ENCODE data around the gene CHGA.

Gene CHGA

GRCh38 chr14:92905667-92906066 lies 17.3 kb upstream of the CHGA start:
- no peak for DNase-seq (ENCODE audit: low read depth in 2 of 2)

- DNase-seq (ENCODE audit: low read depth in 2 of 2): no peak
Measured at GRCh38 chr14:92906420-92906819, 16.5 kb upstream of the CHGA start.

GRCh38 chr14:92906823-92907222 lies 16.1 kb upstream of the CHGA start:
- DNase-seq (ENCODE audit: low read depth in 2 of 2): no peak

- no peak for DNase-seq (ENCODE audit: low read depth in 2 of 2)
Measured at GRCh38 chr14:92907316-92907911, 15.5 kb upstream of the CHGA start.

- DNase-seq (ENCODE audit: low read depth in 2 of 2): no peak
Measured at GRCh38 chr14:92914087-92914656, 8.8 kb upstream of the CHGA start.

- DNase-seq (ENCODE audit: low read depth in 2 of 2): no peak
Measured at GRCh38 chr14:92916201-92916600, 6.7 kb upstream of the CHGA start.

- DNase-seq (ENCODE audit: low read depth in 2 of 2): no peak
Measured at GRCh38 chr14:92917041-92917940, 5.7 kb upstream of the CHGA start.

- DNase-seq (ENCODE audit: low read depth in 2 of 2): no peak
Measured at GRCh38 chr14:92917956-92918355, 5.0 kb upstream of the CHGA start.

GRCh38 chr14:92920001-92920400 lies 2.9 kb upstream of the CHGA start:
- DNase-seq (ENCODE audit: low read depth in 2 of 2): no peak

- no peak for DNase-seq (ENCODE audit: low read depth in 2 of 2)
Measured at GRCh38 chr14:92922155-92922735, 705 bp upstream of the CHGA start.

GRCh38 chr14:92923744-92924103 lies 774 bp downstream of the CHGA start:
- no peak for DNase-seq (ENCODE audit: low read depth in 2 of 2)

GRCh38 chr14:92924247-92924646 lies 1.3 kb downstream of the CHGA start:
- no peak for DNase-seq (ENCODE audit: low read depth in 2 of 2)

- no peak for DNase-seq (ENCODE audit: low read depth in 2 of 2)
Measured at GRCh38 chr14:92925446-92925845, 2.5 kb downstream of the CHGA start.

GRCh38 chr14:92926180-92926845 lies 3.4 kb downstream of the CHGA start:
- DNase-seq (ENCODE audit: low read depth in 2 of 2): no peak

- no peak for DNase-seq (ENCODE audit: low read depth in 2 of 2)
Measured at GRCh38 chr14:92926931-92927330, 4.0 kb downstream of the CHGA start.

- DNase-seq (ENCODE audit: low read depth in 2 of 2): no peak
Measured at GRCh38 chr14:92927349-92928257, 4.7 kb downstream of the CHGA start.

GRCh38 chr14:92928258-92928629 lies 5.3 kb downstream of the CHGA start:
- no peak for DNase-seq (ENCODE audit: low read depth in 2 of 2)

- DNase-seq (ENCODE audit: low read depth in 2 of 2): no peak
Measured at GRCh38 chr14:92928961-92929688, 6.2 kb downstream of the CHGA start.

GRCh38 chr14:92929689-92930608 lies 7.0 kb downstream of the CHGA start:
- DNase-seq (ENCODE audit: low read depth in 2 of 2): no peak
